ENCODE measurements around the gene FLRT1. TPM values are rescaled to one million over a fixed set of nuclear protein-coding genes. Genes with fewer than 3 reads are reported as not detected.

FLRT1 gene
- polyA plus RNA-seq, 2 of the 4 experiments (the other 2 are of a cell fraction) = 0.10 to 0.31 TPM

DNA sequence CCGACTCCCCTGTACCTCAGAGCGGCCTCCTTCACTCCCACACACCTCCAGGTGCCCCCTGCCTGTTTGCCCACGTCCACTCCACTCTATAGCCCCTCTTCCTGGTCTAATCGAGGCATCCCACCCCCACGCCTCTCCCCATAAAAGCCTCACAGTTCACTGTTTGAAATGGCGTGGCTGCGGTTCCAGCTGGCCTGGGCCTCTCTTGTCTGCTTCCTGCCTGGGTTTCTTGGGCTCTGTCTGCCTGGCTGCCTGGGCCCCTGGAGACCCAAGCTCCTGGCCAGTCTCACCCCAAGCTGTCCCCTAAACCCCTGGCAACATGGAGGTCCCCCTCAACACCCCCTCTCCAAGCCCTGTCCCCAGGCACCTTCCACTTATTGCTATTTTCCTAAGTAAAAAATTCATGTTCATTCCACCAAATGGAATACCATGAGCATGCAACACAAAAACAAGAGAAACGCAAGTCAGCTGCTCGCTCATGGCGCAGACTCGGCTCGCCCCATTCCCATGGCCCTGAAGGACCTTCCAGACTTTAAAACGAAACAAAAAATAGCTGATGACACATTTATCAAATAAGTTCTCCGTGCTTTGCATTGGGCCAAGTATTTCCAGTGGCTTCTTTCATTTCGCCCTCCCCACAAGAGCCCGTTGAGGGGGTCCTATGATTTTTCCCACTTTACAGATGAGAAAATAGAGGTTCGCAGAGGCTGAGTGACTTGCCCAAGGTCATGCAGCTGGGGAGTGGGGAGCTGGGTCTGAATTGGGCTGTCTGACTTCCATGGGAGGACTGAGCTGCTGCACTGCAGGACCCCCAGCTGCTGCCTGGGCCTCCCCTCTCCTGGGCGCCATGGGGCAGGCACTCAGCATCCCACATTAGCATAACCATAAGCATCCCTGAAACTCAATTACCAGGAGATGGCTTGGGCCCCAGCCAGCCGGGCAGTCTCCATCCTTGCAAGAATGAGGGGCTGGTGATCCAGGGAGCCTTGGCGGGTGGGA, 11.7 kb upstream of the FLRT1 start:
- ChIA-PET POLR2A (no interaction called here), CTCF (interaction anchor here (0.5 to 2.5 kb wide), 6 partner anchors 9 to 186 kb away, joined by 3 to 9 read pairs (median 3); no protein-coding TSS in a partner anchor)
- no peak overlapping the region for H3K27ac ChIP-seq
- WGBS (ENCODE audit: missing lambda C conversion rate) = 84% methylated on average over 20 of the region's 20 CpGs
- no peak for ATAC-seq
- DNase-seq (ENCODE audit: low read depth in 1 of 2, low spot score in 1 of 2) = no peak
- no peak for FAIRE-seq
- no peaks in the 10 kb centered on the region for H3K4me1 ChIP-seq
- no peaks in the 10 kb centered on the region for H3K9me3 ChIP-seq
- TF ChIP-seq HDAC2 (IDR thresholded peaks at IDR 0.05) (no peak), MAFK (IDR thresholded peaks at IDR 0.05; ENCODE audit: partially characterized antibody) (peak; percentile 16)
- TF ChIP-seq, protein P1, sequence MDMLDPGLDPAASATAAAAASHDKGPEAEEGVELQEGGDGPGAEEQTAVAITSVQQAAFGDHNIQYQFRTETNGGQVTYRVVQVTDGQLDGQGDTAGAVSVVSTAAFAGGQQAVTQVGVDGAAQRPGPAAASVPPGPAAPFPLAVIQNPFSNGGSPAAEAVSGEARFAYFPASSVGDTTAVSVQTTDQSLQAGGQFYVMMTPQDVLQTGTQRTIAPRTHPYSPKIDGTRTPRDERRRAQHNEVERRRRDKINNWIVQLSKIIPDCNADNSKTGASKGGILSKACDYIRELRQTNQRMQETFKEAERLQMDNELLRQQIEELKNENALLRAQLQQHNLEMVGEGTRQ (IDR thresholded peaks at IDR 0.05) = no peak
- no peak overlapping the region for H3K4me2 ChIP-seq
- no peak overlapping the region for H3K4me3 ChIP-seq

DNA sequence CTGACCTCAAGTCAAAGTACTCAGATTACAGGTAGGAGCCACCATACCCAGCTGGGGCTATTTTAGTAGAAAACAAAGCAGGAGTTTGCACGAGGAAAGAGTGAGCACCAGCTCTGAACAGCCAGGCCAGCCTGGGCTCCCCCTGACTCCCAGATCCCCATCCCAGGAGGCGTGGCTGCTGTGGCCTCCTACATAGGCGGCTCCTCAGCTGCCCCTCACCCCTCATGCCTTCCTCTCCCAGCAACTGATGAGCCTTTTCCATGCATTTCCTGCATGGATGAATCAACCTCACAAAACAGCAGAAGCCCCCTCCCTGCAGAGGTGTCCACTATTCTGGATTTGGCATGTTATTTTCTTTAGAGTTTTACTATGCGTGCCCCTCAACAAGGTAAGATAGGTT, 10.5 kb upstream of the FLRT1 start:
- 62% methylated on average over 4 of the region's 4 CpGs for WGBS (ENCODE audit: missing lambda C conversion rate)
- no peak overlapping the region for H3K4me2 ChIP-seq
- POLR2A ChIA-PET = no interaction called here
- FAIRE-seq = no peak
- H3K9me3 ChIP-seq = no peaks in the 10 kb centered on the region
- CTCF ChIA-PET = interaction anchor here (1.0 to 3.4 kb wide), 6 partner anchors 10 to 188 kb away, joined by 3 to 16 read pairs (median 4); no protein-coding TSS in a partner anchor
- DNase-seq (ENCODE audit: low read depth in 1 of 2, low spot score in 1 of 2) = no peak
- peak in 1 of 2 experiments; percentile 12; a peak in 1 of 6 replicates for ATAC-seq
- H3K27ac ChIP-seq = no peak overlapping the region
- no peaks in the 10 kb centered on the region for H3K4me1 ChIP-seq
- TF ChIP-seq, protein P2, sequence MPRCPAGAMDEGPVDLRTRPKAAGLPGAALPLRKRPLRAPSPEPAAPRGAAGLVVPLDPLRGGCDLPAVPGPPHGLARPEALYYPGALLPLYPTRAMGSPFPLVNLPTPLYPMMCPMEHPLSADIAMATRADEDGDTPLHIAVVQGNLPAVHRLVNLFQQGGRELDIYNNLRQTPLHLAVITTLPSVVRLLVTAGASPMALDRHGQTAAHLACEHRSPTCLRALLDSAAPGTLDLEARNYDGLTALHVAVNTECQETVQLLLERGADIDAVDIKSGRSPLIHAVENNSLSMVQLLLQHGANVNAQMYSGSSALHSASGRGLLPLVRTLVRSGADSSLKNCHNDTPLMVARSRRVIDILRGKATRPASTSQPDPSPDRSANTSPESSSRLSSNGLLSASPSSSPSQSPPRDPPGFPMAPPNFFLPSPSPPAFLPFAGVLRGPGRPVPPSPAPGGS (IDR thresholded peaks at IDR 0.05) = no peak
- no peak for TF ChIP-seq RNF2 (IDR thresholded peaks at IDR 0.05; ENCODE audit: borderline replicate concordance, low read depth)
- no peak for TF ChIP-seq FOSL2 (IDR thresholded peaks at IDR 0.05)
- TF ChIP-seq FOSL2 (CRISPR knock-in tag; IDR thresholded peaks at IDR 0.05) = no peak
- no peak for TF ChIP-seq NFE2L2 (conservative IDR thresholded peaks at IDR 0.05; ENCODE audit: low read length)
- TF ChIP-seq ESRRA (IDR thresholded peaks at IDR 0.05; ENCODE audit: borderline replicate concordance, low read length) = no peak
- peak; percentile 74 for TF ChIP-seq RFX5 (IDR thresholded peaks at IDR 0.05)
- TF ChIP-seq SREBF2 (IDR thresholded peaks at IDR 0.05) = no peak
- H3K4me3 ChIP-seq = no peak overlapping the region

DNA sequence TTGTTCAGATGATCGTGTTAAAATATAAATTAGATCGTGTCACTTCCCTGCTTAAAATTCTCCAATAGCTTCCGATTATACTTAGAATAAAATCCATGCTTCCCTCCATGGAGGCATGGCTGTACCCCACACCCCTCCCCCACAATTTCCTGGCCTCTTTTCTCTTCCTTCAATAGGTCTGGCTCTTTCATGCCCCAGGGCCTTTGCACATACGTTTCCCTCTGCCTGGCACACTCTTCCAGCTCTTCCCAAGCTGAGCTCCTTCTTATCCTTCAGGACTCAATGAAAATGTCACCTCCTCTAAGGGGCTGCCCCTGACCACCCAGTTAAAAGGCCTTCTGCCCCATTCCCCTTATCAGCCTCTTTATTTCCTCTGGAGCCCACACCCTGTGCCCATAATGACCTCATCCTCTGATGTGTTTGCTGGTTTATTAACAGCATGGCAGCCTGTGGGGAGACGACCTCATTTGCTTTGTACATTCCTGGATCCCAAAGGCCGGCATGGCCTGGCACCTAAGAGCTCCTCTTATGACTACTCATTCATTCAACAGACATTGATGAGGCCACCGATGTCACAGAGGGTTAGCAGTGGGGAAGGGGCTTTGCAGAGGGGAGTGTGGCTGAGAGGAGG, 9.0 kb upstream of the FLRT1 start:
- Histone ChIP-seq H3K4me1 (peaks cover under 1% of the 10 kb centered on the region; the same call in 1 of the 3 replicates), H3K27ac (no peak overlapping the region), H3K4me2 (no peak overlapping the region), H3K4me3 (no peak overlapping the region), H3K9me3 (no peaks in the 10 kb centered on the region)
- FAIRE-seq (no peak), DNase-seq (ENCODE audit: low read depth in 1 of 2, low spot score in 1 of 2) (no peak), ATAC-seq (no peak)
- CTCF ChIA-PET = interaction anchor here (0.8 to 3.4 kb wide), 4 partner anchors 9 to 122 kb away, joined by 3 to 16 read pairs (median 4); partner anchors contain the start of gene FLRT1
- WGBS (ENCODE audit: missing lambda C conversion rate) = 81% methylated on average over 7 of the region's 7 CpGs
- TF ChIP-seq ZFP36 (IDR thresholded peaks at IDR 0.05; ENCODE audit: borderline replicate concordance, partially characterized antibody) (no peak), KDM1A (IDR thresholded peaks at IDR 0.05; ENCODE audit: low read depth) (0 out of 2 replicates have a peak, but pooled peaks have one; percentile 23)
- POLR2A ChIA-PET = no interaction called here

DNA sequence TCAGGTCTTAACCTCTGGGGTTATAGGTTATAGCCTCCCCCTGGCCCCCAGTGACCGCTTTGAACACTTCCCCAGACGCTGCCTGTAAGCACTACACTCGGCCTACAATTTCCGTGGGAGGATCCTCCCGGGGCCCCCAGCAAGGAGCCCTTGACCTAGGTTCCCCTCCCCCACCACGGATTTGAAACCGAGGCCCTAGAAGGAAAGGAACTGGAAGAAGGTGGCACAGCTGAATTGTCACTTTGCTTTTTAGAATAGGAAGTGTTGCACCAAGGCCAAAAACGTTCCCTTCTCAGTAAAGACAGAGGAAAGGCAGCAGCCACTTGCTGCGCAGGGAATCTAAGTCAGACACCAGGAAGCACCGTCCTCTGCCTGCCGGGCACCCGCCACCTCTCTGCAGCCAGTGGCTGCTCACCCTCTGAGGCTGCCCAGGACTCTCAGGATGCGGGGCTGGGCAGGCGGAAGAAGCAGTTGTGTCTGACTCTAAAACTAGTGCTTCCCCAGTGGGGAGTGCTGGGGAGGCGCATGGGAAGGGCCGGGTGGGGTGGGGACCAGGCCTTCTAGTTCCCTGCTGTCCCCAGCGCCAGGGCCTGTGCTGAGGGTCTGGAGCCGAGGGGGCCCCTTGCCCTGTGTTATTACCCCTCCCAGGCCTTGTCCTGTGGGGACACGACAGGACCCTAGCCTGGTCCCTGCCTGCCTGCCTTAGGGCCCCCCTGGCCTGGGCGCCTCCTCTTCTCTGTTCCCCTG, 7.9 kb upstream of the FLRT1 start:
- H3K4me1 ChIP-seq = peaks cover 8% of the 10 kb centered on the region
- ATAC-seq (peak; percentile 4 to 6; a peak in 1 of 6 replicates), FAIRE-seq (no peak), DNase-seq (ENCODE audit: low read depth in 1 of 2, low spot score in 1 of 2) (no peak)
- no peaks in the 10 kb centered on the region for H3K9me3 ChIP-seq
- H3K4me2 ChIP-seq = no peak overlapping the region
- ChIA-PET CTCF (interaction anchor here (0.8 to 3.4 kb wide), 4 partner anchors 13 to 126 kb away, joined by 3 to 16 read pairs (median 3); no protein-coding TSS in a partner anchor), POLR2A (no interaction called here)
- no peak for TF ChIP-seq CHD2 (IDR thresholded peaks at IDR 0.05; ENCODE audit: low read length, partially characterized antibody)
- TF ChIP-seq HDAC2 (IDR thresholded peaks at IDR 0.05) = no peak
- TF ChIP-seq HOXB13 (CRISPR knock-in tag; IDR thresholded peaks at IDR 0.05; ENCODE audit: low read depth) = no peak
- no peak for TF ChIP-seq FOSL2 (IDR thresholded peaks at IDR 0.05)
- TF ChIP-seq FOSL2 (CRISPR knock-in tag; IDR thresholded peaks at IDR 0.05) = no peak
- no peak for TF ChIP-seq ESRRA (IDR thresholded peaks at IDR 0.05; ENCODE audit: borderline replicate concordance, low read length)
- no peak for TF ChIP-seq SMC3 (IDR thresholded peaks at IDR 0.05)
- no peak for TF ChIP-seq NR3C1 (IDR thresholded peaks at IDR 0.05)
- no peak for TF ChIP-seq CHD4 (IDR thresholded peaks at IDR 0.05; ENCODE audit: borderline replicate concordance)
- TF ChIP-seq RCOR1 (IDR thresholded peaks at IDR 0.05; ENCODE audit: low read depth, low read length) = no peak
- TF ChIP-seq MAZ (IDR thresholded peaks at IDR 0.05; ENCODE audit: borderline replicate concordance, low read depth, low read length) = no peak
- TF ChIP-seq MAFK (IDR thresholded peaks at IDR 0.05; ENCODE audit: partially characterized antibody) = no peak
- no peak for TF ChIP-seq EHF (CRISPR knock-in tag; IDR thresholded peaks at IDR 0.05)
- no peak for TF ChIP-seq CEBPB (IDR thresholded peaks at IDR 0.05)
- no peak overlapping the region for H3K4me3 ChIP-seq
- WGBS (ENCODE audit: missing lambda C conversion rate) = 77% methylated on average over 18 of the region's 20 CpGs
- H3K27ac ChIP-seq = no peak overlapping the region

Measured in A549 (cell line).